ENCODE data around the gene CYTH2. TPM values are rescaled to one million over a fixed set of nuclear protein-coding genes. Genes with fewer than 3 reads are reported as not detected.

Gene CYTH2
- total and polyA plus RNA-seq, 2 of the 8 experiments (the other 6 are each of a cell fraction or from before 2014, with no cell fraction given): 43.7 to 71.4 TPM

DNA sequence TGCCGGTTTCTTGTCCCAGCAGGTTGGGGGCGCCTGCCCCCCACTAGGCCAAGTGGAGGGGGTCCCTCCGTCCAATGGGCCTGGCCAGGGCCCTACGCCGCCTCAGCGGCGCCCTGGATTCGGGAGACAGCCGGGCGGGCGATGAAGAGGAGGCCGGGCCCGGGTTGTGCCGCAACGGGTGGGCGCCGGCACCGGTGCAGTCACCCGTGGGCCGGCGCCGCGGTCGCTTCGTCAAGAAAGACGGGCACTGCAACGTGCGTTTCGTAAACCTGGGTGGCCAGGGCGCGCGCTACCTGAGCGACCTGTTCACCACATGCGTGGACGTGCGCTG, 7.6 kb upstream of the CYTH2 start (continued):
- no peak for TF ChIP-seq MAFK (IDR thresholded peaks at IDR 0.05; ENCODE audit: low read depth, low read length)
- TF ChIP-seq CEBPB (IDR thresholded peaks at IDR 0.05; ENCODE audit: low read depth, low read length): no peak
- TF ChIP-seq YY1 (IDR thresholded peaks at IDR 0.05; ENCODE audit: low read depth, low read length): no peak
